ENCODE measurements around the gene GPAT3.

The GPAT3 gene

DNA sequence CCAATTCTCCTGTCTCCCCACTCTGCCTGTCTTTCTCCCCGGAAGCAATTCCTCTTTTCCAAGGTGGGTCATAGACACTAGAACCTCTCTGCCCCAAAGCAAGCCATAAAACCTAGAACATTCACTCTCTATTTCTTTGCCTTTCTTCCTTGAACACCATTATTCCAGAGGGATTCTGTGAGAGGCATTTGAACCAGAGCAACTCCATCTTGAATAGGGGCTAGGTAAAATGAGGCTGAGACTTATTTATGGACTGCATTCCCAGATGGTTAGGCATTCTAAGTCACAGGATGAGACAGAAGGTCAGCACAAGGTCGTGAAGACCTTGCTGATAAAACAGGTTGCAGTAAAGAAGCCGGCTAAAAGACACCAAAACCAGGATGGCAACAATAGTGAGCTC lies 13.7 kb upstream of the GPAT3 start:
- H3K27me3 ChIP-seq (replicated peaks in 2 of 5; ENCODE audit: control insufficient read depth in 4 of 5, insufficient read depth in 5 of 5, low read length in 4 of 5): no peaks in the 10 kb centered on the region
- CTCF ChIA-PET: interaction anchor here (1.3 kb wide), 1 partner anchor 60 kb away, joined by 3 read pairs; no protein-coding TSS in a partner anchor
- no peak overlapping the region for H3K27ac ChIP-seq (ENCODE audit: insufficient read depth in 1 of 2, low read depth in 1 of 2, low read length in 2 of 2, poor library complexity in 1 of 2, severe bottlenecking in 2 of 2)
- H3K4me1 ChIP-seq (ENCODE audit: control extremely low read depth in 1 of 4, control insufficient read depth in 4 of 4, insufficient read depth in 4 of 4, low read length in 3 of 4): no peaks in the 10 kb centered on the region
- 95% methylated on average over 3 of the region's 3 CpGs for WGBS (ENCODE audit: insufficient coverage)
- no peaks in the 10 kb centered on the region for H3K36me3 ChIP-seq (ENCODE audit: control insufficient read depth in 4 of 4, insufficient read depth in 4 of 4, low read length in 3 of 4)
- no peak overlapping the region for H3K4me3 ChIP-seq (ENCODE audit: control insufficient read depth in 1 of 7, extremely low read depth in 1 of 7, insufficient read depth in 4 of 7, low read depth in 2 of 7, low read length in 6 of 7)
- DNase-seq: no peak
- H3K9me3 ChIP-seq (ENCODE audit: control extremely low read depth in 1 of 5, control insufficient read depth in 4 of 5, insufficient read depth in 2 of 5, low read depth in 1 of 5, low read length in 4 of 5): peaks cover 0 to 11% (median 2%) of the 10 kb centered on the region in 5 experiments
- POLR2A ChIA-PET: no interaction called here

DNA sequence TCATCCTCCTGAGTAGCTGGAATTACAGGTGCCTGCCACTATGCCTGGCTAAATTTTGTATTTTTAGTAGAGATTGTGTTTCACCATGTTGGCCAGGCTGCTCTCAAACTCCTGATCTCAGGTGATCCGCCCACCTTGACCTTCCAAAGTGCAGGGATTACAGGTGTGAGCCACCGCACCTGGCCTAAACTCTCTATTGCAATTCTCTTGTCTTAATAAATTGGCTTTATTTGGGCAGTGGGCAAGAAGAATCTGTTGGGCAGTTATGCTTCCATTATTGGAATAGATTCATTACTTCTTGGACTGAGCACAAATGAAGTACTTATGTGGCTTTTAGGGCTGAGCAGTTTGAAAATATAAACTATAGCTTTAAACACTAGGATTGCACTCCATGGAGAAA lies 8.2 kb upstream of the GPAT3 start:
- Histone ChIP-seq H3K4me3 (ENCODE audit: control insufficient read depth in 1 of 7, extremely low read depth in 1 of 7, insufficient read depth in 4 of 7, low read depth in 2 of 7, low read length in 6 of 7) (no peak overlapping the region), H3K36me3 (ENCODE audit: control insufficient read depth in 4 of 4, insufficient read depth in 4 of 4, low read length in 3 of 4) (no peaks in the 10 kb centered on the region), H3K27me3 (replicated peaks in 2 of 5; ENCODE audit: control insufficient read depth in 4 of 5, insufficient read depth in 5 of 5, low read length in 4 of 5) (no peaks in the 10 kb centered on the region), H3K4me1 (ENCODE audit: control extremely low read depth in 1 of 4, control insufficient read depth in 4 of 4, insufficient read depth in 4 of 4, low read length in 3 of 4) (no peaks in the 10 kb centered on the region), H3K9me3 (ENCODE audit: control extremely low read depth in 1 of 5, control insufficient read depth in 4 of 5, insufficient read depth in 2 of 5, low read depth in 1 of 5, low read length in 4 of 5) (peaks cover 0 to 20% (median 7%) of the 10 kb centered on the region in 5 experiments), H3K27ac (ENCODE audit: insufficient read depth in 1 of 2, low read depth in 1 of 2, low read length in 2 of 2, poor library complexity in 1 of 2, severe bottlenecking in 2 of 2) (no peak overlapping the region)
- POLR2A ChIA-PET: no interaction called here
- no peak for DNase-seq
- WGBS (ENCODE audit: insufficient coverage): 100% methylated on average over 1 of the region's 2 CpGs
- CTCF ChIA-PET: interaction anchor here (1.0 to 1.2 kb wide), 2 partner anchors 16 to 28 kb away, joined by 3 read pairs; no protein-coding TSS in a partner anchor

DNA sequence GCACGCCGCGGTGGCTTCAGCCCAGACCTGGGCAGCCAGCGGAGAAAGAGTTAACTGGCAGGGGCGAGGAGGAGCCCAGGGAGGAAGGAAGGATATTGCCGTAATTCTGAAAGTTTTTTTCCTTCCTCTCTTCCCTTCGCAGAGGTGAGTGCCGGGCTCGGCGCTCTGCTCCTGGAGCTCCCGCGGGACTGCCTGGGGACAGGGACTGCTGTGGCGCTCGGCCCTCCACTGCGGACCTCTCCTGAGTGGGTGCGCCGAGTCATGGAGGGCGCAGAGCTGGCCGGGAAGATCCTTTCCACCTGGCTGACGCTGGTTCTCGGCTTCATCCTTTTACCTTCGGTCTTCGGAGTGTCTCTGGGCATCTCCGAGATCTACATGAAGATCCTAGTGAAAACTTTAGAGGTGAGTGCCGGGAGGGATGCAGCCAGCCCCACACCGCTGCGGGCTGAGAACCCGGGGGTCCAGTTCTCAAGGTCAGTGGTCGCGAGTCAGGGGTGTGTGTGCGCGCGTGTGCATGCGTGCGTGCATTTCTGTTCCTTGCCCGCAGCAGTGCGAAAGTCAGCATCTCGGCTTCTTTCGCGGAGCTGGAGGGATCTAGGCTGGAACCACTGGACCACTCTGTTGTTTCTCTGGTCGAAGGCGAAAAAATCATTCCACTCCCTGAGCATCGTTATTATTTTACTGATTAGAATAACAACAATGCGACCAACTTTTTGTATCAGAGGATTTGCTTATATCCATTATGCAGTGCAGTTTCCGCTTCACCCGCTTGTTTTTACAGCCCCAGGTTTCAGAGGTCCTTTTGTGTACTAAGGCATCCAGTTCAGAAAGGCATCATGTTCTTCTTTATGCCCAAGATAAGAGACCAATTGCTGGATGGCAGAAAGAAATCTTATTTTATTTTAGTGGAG lies 709 bp downstream of the GPAT3 start:
- POLR2A ChIA-PET: interaction anchor here (0.8 kb wide), 2 partner anchors 16 to 26 kb away, joined by 3 read pairs; no protein-coding TSS in a partner anchor
- peaks cover 2 to 28% (median 21%) of the 10 kb centered on the region in 4 experiments for H3K4me1 ChIP-seq (ENCODE audit: control extremely low read depth in 1 of 4, control insufficient read depth in 4 of 4, insufficient read depth in 4 of 4, low read length in 3 of 4)
- WGBS (ENCODE audit: insufficient coverage): under 1% methylated on average over 43 of the region's 46 CpGs
- peaks cover 0 to 3% (median under 1%) of the 10 kb centered on the region in 4 experiments for H3K36me3 ChIP-seq (ENCODE audit: control insufficient read depth in 4 of 4, insufficient read depth in 4 of 4, low read length in 3 of 4)
- no peaks in the 10 kb centered on the region for H3K9me3 ChIP-seq (ENCODE audit: control extremely low read depth in 1 of 5, control insufficient read depth in 4 of 5, insufficient read depth in 2 of 5, low read depth in 1 of 5, low read length in 4 of 5)
- H3K27me3 ChIP-seq (replicated peaks in 2 of 5; ENCODE audit: control insufficient read depth in 4 of 5, insufficient read depth in 5 of 5, low read length in 4 of 5): peaks cover 0 to 7% (median 0%) of the 10 kb centered on the region in 5 experiments
- H3K27ac ChIP-seq (ENCODE audit: insufficient read depth in 1 of 2, low read depth in 1 of 2, low read length in 2 of 2, poor library complexity in 1 of 2, severe bottlenecking in 2 of 2): peak overlapping the region in 1 of 2 experiments; percentile 63
- DNase-seq: peak in 2 of 3 donors; percentile 49 to 63
- CTCF ChIA-PET: interaction anchor here (0.6 to 2.4 kb wide), 10 partner anchors 11 to 1370 kb away, joined by 3 to 7 read pairs (median 4); no protein-coding TSS in a partner anchor
- peak overlapping the region; percentile 77 to 92 (median 86) for H3K4me3 ChIP-seq (ENCODE audit: control insufficient read depth in 1 of 7, extremely low read depth in 1 of 7, insufficient read depth in 4 of 7, low read depth in 2 of 7, low read length in 6 of 7)

DNA sequence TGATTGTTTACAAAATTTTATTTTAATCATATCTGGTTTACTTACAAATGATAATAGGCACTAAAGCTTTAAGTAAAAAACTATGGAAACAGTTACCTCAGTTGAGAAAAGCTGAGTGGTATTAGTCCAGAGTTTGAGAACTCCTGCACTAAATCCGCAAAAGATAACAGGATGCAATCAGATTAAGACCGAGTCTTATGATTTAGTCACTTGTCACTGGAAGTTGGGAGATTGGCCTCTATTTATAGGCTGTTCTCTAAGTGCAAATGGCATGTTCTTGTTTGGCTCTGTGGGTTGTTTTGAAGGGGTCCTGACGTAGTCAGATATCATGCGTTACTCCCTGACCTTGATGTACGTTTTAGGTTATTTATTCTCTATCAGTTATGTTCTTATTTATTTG lies 6.3 kb downstream of the GPAT3 start:
- POLR2A ChIA-PET: no interaction called here
- WGBS (ENCODE audit: insufficient coverage): 100% methylated on average over 2 of the region's 5 CpGs
- no peak for DNase-seq
- H3K9me3 ChIP-seq (ENCODE audit: control extremely low read depth in 1 of 5, control insufficient read depth in 4 of 5, insufficient read depth in 2 of 5, low read depth in 1 of 5, low read length in 4 of 5): no peaks in the 10 kb centered on the region
- H3K4me3 ChIP-seq (ENCODE audit: control insufficient read depth in 1 of 7, extremely low read depth in 1 of 7, insufficient read depth in 4 of 7, low read depth in 2 of 7, low read length in 6 of 7): no peak overlapping the region
- peaks cover 0 to 9% (median 4%) of the 10 kb centered on the region in 4 experiments for H3K36me3 ChIP-seq (ENCODE audit: control insufficient read depth in 4 of 4, insufficient read depth in 4 of 4, low read length in 3 of 4)
- H3K4me1 ChIP-seq (ENCODE audit: control extremely low read depth in 1 of 4, control insufficient read depth in 4 of 4, insufficient read depth in 4 of 4, low read length in 3 of 4): peaks cover 0 to 9% (median 1%) of the 10 kb centered on the region in 4 experiments
- CTCF ChIA-PET: interaction anchor here (0.8 to 3.1 kb wide), 2 partner anchors 12 to 37 kb away, joined by 3 to 12 read pairs; no protein-coding TSS in a partner anchor
- H3K27me3 ChIP-seq (replicated peaks in 2 of 5; ENCODE audit: control insufficient read depth in 4 of 5, insufficient read depth in 5 of 5, low read length in 4 of 5): no peaks in the 10 kb centered on the region
- no peak overlapping the region for H3K27ac ChIP-seq (ENCODE audit: insufficient read depth in 1 of 2, low read depth in 1 of 2, low read length in 2 of 2, poor library complexity in 1 of 2, severe bottlenecking in 2 of 2)

DNA sequence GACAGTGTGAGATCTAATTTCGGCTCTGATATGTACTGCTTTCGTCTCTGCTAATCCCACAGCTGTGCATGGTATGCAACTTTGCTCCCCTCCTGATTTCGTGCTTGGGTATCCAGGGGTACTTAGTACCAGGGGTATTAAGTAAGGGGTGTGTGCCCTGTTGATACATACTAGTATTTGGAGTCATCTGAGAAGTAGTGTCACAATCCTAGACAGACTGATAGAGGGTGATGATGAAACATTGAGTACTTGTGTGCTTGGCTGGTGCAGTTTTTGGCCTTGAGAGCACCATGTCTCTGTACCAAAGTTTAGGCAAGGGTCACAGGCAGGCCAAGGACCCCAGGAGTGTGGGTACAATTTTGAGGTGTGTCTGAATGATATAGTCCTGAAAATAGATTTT lies 10.9 kb downstream of the GPAT3 start:
- ChIA-PET CTCF (interaction anchor here (0.6 to 1.7 kb wide), 2 partner anchors 11 to 225 kb away, joined by 3 to 4 read pairs; partner anchors contain the start of gene GPAT3), POLR2A (no interaction called here)
- H3K4me1 ChIP-seq (ENCODE audit: control extremely low read depth in 1 of 4, control insufficient read depth in 4 of 4, insufficient read depth in 4 of 4, low read length in 3 of 4): peaks cover 8 to 20% (median 15%) of the 10 kb centered on the region in 4 experiments
- no peaks in the 10 kb centered on the region for H3K9me3 ChIP-seq (ENCODE audit: control extremely low read depth in 1 of 5, control insufficient read depth in 4 of 5, insufficient read depth in 2 of 5, low read depth in 1 of 5, low read length in 4 of 5)
- peaks cover 0 to 4% (median 2%) of the 10 kb centered on the region in 4 experiments for H3K36me3 ChIP-seq (ENCODE audit: control insufficient read depth in 4 of 4, insufficient read depth in 4 of 4, low read length in 3 of 4)
- H3K27ac ChIP-seq (ENCODE audit: insufficient read depth in 1 of 2, low read depth in 1 of 2, low read length in 2 of 2, poor library complexity in 1 of 2, severe bottlenecking in 2 of 2): no peak overlapping the region
- H3K4me3 ChIP-seq (ENCODE audit: control insufficient read depth in 1 of 7, extremely low read depth in 1 of 7, insufficient read depth in 4 of 7, low read depth in 2 of 7, low read length in 6 of 7): no peak overlapping the region
- no peaks in the 10 kb centered on the region for H3K27me3 ChIP-seq (replicated peaks in 2 of 5; ENCODE audit: control insufficient read depth in 4 of 5, insufficient read depth in 5 of 5, low read length in 4 of 5)
- no peak for DNase-seq
- 100% methylated on average over 2 of the region's 3 CpGs for WGBS (ENCODE audit: insufficient coverage)

DNA sequence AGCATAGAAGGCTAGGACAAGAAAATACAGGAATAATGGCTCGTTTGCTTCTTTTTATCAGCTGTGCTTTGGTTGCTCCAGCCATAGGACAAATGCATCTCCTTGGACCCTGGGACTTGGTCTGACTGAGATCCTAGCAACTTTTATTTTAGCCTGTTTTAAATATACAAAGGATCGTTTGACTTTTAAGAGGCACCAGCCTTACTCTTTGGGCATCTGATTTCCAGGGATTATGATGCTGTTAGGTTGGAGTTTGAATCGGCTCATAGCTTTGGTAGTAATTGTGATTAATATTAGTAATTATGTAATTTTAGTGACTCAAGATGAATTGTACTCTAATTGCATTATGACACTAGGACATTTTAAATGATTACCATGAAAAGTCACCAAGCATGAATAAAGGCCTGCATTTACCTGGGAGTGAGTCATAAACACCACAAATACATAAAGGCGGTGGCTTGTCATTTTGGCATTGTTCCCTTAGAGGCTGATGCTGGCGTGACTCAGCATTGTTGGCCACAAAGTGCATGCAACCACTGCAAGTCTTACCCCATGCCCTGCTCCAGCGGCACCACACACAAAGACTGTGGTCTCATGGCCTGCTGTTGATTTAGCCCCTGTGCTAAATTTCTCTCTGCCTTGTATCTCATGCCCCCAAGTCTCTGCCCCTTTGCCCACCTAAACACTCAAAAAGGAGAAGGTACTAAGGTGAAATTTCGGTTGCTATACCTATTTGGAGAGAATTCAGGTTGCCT lies 12.4 kb downstream of the GPAT3 start:
- no peaks in the 10 kb centered on the region for H3K9me3 ChIP-seq (ENCODE audit: control extremely low read depth in 1 of 5, control insufficient read depth in 4 of 5, insufficient read depth in 2 of 5, low read depth in 1 of 5, low read length in 4 of 5)
- WGBS (ENCODE audit: insufficient coverage): 17% methylated on average over 5 of the region's 7 CpGs
- peak overlapping the region in 2 of 7 experiments; percentile 8 to 23 for H3K4me3 ChIP-seq (ENCODE audit: control insufficient read depth in 1 of 7, extremely low read depth in 1 of 7, insufficient read depth in 4 of 7, low read depth in 2 of 7, low read length in 6 of 7)
- POLR2A ChIA-PET: interaction anchor here (0.6 to 0.8 kb wide), 2 partner anchors 10 to 13 kb away, joined by 3 read pairs; no protein-coding TSS in a partner anchor
- H3K36me3 ChIP-seq (ENCODE audit: control insufficient read depth in 4 of 4, insufficient read depth in 4 of 4, low read length in 3 of 4): peaks cover 0 to 4% (median 1%) of the 10 kb centered on the region in 4 experiments
- peak overlapping the region; percentile 50 to 72 for H3K27ac ChIP-seq (ENCODE audit: insufficient read depth in 1 of 2, low read depth in 1 of 2, low read length in 2 of 2, poor library complexity in 1 of 2, severe bottlenecking in 2 of 2)
- no peaks in the 10 kb centered on the region for H3K27me3 ChIP-seq (replicated peaks in 2 of 5; ENCODE audit: control insufficient read depth in 4 of 5, insufficient read depth in 5 of 5, low read length in 4 of 5)
- DNase-seq: peak; percentile 96 to 100 (median 100)
- H3K4me1 ChIP-seq (ENCODE audit: control extremely low read depth in 1 of 4, control insufficient read depth in 4 of 4, insufficient read depth in 4 of 4, low read length in 3 of 4): peaks cover 10 to 35% (median 29%) of the 10 kb centered on the region in 4 experiments
- CTCF ChIA-PET: interaction anchor here (1.0 to 1.7 kb wide), 3 partner anchors 8 to 35 kb away, joined by 3 to 4 read pairs (median 3); partner anchors contain the start of gene GPAT3

Data from common myeloid progenitor, CD34-positive (primary cell).